PC-3 (cell line): Measurements from ENCODE around the gene BCAS1.

ENCODE experiments used
- CTCF ChIP-seq: fragments of 300-600 bp; sonication (generic); conservative IDR thresholded peaks from 2 replicates; pipeline ENCODE4 v1.5.1; 2017; ENCODE audit warnings: antibody characterized with exemption, low read depth, mild to moderate bottlenecking, low read length
- EZH2phosphoT487 ChIP-seq: fragments of 300-600 bp; sonication (generic); IDR thresholded peaks from 2 replicates; pipeline ENCODE4 v1.6.1; 2018; ENCODE audit warnings: mild to moderate bottlenecking, antibody characterized with exemption, low read length, borderline replicate concordance

DNA sequence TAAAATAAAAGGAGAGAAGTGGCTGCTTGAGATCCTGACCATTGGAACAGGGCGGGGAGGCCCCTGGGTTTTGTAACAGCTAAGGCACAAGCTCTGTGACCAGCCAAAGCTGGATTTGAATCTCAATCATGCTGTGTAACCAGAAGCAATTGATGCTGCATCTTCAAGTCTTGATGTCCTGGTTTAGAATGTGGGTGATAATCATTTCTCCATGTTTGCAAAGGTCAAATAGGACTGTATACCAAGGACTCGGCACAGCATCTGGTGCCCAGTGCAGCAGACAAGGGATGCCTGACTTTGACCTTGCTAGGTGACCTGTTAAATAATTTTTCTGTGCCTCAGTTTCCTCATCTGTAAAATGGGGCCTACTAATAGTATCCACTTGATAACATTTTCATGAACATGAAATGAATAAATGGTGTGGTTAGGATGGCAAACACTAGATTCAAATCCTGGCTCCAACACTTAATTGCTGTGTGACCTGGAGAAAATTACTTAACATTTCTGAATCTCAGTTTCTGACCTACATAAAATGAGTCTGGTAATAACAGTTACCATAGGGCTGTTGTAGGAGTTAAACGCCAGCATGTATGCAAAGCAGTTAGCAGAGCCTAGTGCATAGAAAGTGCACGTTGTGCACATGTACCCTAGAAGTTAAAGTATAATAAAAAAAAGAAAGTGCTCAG is 46.3 kb upstream of the BCAS1 start:
- TF ChIP-seq CTCF, result no peak
- TF ChIP-seq EZH2phosphoT487, result no peak
